WERI-Rb-1 (cell line): ENCODE data around the gene UGT1A7.

Experiments used
- DNase-seq: peaks from one replicate; pipeline ENCODE4 v3.0.0-alpha.2; 2020
- H3K27ac ChIP-seq: fragments of 250-450 bp; sonication (Bioruptor Pico); 2 replicates; pipeline ENCODE4 v1.5.1; 2020; ENCODE audit warnings: mild to moderate bottlenecking, moderate library complexity
- H3K27me3 ChIP-seq: fragments of 250-450 bp; sonication (Bioruptor Pico); 2 replicates; pipeline ENCODE4 v1.5.1; 2021; ENCODE audit warnings: mild to moderate bottlenecking, low read depth, moderate library complexity; ENCODE audit not compliant: insufficient read depth, severe bottlenecking
- H3K36me3 ChIP-seq: fragments of 250-450 bp; sonication (Bioruptor Pico); 2 replicates; pipeline ENCODE4 v1.5.1; 2020; ENCODE audit warnings: mild to moderate bottlenecking, moderate library complexity
- H3K4me3 ChIP-seq: 2 replicates; pipeline ENCODE4 v1.5.1; 2011; ENCODE audit warnings: low read depth, mild to moderate bottlenecking, control low read depth, low read length
- H3K9me3 ChIP-seq: fragments of 250-450 bp; sonication (Bioruptor Pico); 2 replicates; pipeline ENCODE4 v1.5.1; 2021; ENCODE audit warnings: mild to moderate bottlenecking, moderate library complexity; ENCODE audit not compliant: severe bottlenecking
- CTCF ChIP-seq: IDR thresholded peaks from 2 replicates; pipeline ENCODE4 v1.5.1; 2011; ENCODE audit warnings: low read depth, mild to moderate bottlenecking, control low read depth, inconsistent platforms, low read length

The UGT1A7 gene

GRCh38 chr2:233663911-233664310 lies 17.8 kb upstream of the UGT1A7 start:
- Histone ChIP-seq H3K4me3 (no peak overlapping the region), H3K36me3 (no peaks in the 10 kb centered on the region), H3K27me3 (no peaks in the 10 kb centered on the region), H3K27ac (no peak overlapping the region), H3K9me3 (peaks cover 2% of the 10 kb centered on the region)
- no peak for DNase-seq
- no peak for TF ChIP-seq CTCF

GRCh38 chr2:233668605-233669260 lies 13.0 kb upstream of the UGT1A7 start:
- Histone ChIP-seq H3K36me3 (no peaks in the 10 kb centered on the region), H3K27ac (no peak overlapping the region), H3K4me3 (no peak overlapping the region), H3K9me3 (peaks cover 2% of the 10 kb centered on the region), H3K27me3 (no peaks in the 10 kb centered on the region)
- DNase-seq, result no peak
- no peak for TF ChIP-seq CTCF

- H3K27ac ChIP-seq, result no peak within 1 kb of the TSS
Measured at GRCh38 chr2:233671290-233672161, 10.2 kb upstream of the UGT1A7 start, which contains the start of gene UGT1A9. Gene UGT1A9 (plus strand): TSS chr2:233671898. CDS start chr2:233671935, 37 bp downstream.

GRCh38 chr2:233672886-233673285 lies 8.8 kb upstream of the UGT1A7 start:
- H3K36me3 ChIP-seq, result no peaks in the 10 kb centered on the region
- H3K9me3 ChIP-seq, result peaks cover 4% of the 10 kb centered on the region
- H3K4me3 ChIP-seq, result no peak overlapping the region
- H3K27ac ChIP-seq, result no peak overlapping the region
- no peaks in the 10 kb centered on the region for H3K27me3 ChIP-seq
- no peak for DNase-seq
- TF ChIP-seq CTCF, result no peak

More at GRCh38 chr2:233671290-233672161, 10.2 kb upstream of the UGT1A7 start, which contains the start of gene UGT1A9:
- Histone ChIP-seq H3K4me3 (no peak within 1 kb of the TSS), H3K27me3 (no peaks in the 10 kb centered on the region), H3K36me3 (no peaks in the 10 kb centered on the region), H3K9me3 (peaks cover 4% of the 10 kb centered on the region)
- DNase-seq, result no peak
- TF ChIP-seq CTCF, result no peak

GRCh38 chr2:233673896-233674295 lies 7.8 kb upstream of the UGT1A7 start:
- no peak for DNase-seq
- Histone ChIP-seq H3K4me3 (no peak overlapping the region), H3K36me3 (no peaks in the 10 kb centered on the region), H3K9me3 (peaks cover 2% of the 10 kb centered on the region), H3K27me3 (no peaks in the 10 kb centered on the region), H3K27ac (no peak overlapping the region)
- TF ChIP-seq CTCF, result no peak
